ENCODE data around the gene PRDM1.

PRDM1 gene

DNA sequence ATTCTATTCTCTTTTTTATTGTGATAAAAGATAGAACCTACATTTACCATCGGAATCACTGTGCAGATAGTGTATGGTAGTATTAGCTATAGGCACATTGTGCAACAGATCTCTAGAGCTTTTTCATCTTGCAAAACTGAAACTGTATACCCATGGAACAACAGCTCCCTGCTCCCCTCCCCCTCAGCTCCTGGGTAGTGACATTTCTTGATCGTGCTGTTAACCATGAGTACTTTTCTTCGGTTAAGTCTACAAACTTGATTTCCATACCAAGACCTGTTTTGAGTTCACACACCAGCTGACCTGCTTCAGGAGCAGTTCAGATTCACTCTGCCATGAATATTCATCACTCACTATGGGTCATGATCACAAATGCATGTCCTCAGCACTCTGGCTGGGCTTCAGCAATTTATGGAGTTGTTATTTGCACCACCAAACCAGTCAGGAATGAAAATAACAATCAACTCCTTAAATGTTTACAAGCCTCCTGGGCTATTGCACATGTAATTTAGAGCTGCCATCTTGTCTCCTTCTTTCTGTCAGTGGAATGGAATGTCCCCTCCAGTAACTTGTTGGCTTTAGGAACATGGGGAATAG, 32.8 kb downstream of the PRDM1 start:
- DNase-seq, result no peak

- no peak for DNase-seq
Observed at GRCh38 chr6:106119546-106119945, 33.4 kb downstream of the PRDM1 start.

DNA sequence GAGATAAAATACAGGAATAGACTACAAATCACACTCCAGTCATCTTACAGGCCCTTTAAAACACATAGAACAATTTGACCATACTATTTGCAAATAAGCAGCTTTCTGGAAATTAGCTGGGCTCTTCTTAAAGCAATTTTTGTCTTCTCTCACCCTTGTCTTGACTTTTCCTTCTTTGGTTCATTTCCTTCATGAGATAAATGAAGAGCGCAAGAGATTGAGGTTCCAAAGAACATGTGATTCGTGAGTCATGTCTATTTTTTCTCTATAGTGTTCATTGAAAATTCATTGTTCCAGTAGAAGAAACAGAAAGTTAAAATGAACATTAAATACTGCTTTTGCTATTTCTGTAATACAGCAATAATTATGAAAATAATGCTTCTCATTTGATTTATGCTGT, 33.9 kb downstream of the PRDM1 start:
- DNase-seq, result no peak

DNA sequence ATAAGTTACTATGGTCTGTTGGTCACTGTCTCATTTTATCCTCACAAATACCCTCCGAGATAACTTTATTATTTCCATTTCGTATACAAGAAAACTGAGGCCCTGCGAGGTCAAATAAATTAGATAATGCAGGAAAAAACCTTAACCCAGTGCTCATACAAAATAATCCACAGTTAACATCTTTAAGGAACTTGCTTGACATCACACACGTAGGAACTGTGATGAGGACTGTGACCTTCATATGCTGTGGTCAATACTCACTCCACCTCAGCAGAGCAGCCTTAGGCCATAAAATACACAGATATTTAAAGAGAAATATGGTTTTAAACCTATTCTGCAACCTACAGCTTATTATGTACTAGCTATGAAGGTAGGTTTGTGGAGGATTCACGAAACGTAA, 34.3 kb downstream of the PRDM1 start:
- DNase-seq, result no peak

DNA sequence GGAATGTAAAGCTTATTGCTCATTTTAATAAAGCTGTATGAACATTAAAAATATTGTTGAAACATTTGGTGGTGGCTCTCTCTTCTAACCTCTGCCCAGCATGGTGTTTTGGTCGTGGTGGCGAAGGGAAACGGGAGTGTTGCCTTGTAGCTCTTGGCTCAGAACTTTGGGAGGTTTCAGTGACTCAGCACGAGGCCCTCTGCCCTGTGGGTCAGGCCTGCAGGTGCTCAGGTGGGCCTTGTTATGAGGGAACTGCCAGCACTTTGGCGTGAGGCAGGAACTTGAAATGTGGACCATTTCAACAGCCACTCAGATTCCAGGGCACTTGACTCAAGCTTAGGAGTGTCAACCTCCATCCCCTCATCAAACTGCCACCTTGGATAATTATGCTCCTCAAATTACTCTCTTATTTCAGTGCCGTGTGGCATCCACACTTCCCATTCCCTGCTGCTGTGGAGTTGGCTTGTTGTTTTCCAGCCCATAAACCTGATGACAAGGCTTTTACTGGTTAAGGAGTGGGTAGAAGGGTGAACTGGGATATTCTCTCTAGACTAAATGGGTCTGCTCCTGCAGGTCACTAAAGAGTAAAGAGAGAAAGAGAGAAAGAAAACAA, 36.3 kb downstream of the PRDM1 start:
- DNase-seq, result no peak

DNA sequence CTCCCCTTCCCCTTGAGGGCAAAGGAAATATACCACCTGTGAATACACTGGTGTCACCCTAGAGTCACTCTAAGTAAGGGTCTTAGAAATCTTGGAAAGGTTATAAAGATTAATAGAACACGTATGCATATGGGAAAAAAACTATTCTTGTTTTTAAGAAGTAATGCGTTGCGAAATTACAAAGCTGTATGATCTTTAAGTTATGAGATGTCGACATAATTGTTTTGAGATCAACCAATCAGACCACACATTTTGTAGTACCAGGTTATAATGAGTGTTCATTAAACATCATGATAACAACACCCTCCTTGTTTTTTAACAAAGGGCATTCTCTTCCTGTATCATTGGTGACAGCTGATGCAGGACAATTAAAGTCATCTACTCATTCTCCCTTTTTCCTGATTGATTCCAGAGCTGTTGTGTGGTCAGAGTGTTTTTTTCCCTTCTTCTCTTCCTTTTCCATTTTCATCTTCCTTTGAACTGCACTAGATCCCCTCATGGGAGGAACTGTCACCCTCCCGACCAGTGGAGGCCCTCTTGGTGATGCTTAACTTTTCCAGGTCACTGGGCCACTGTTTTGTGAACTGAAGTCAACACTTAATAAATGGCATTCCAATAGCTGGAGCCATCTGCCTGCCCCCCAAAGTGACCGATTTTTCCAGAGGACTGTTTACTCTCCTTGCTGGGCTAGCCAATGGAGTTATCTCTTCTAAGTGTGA, 37.0 kb downstream of the PRDM1 start:
- no peak for DNase-seq

GRCh38 chr6:106124015-106124414, 37.9 kb downstream of the PRDM1 start:
- no peak for DNase-seq

DNA sequence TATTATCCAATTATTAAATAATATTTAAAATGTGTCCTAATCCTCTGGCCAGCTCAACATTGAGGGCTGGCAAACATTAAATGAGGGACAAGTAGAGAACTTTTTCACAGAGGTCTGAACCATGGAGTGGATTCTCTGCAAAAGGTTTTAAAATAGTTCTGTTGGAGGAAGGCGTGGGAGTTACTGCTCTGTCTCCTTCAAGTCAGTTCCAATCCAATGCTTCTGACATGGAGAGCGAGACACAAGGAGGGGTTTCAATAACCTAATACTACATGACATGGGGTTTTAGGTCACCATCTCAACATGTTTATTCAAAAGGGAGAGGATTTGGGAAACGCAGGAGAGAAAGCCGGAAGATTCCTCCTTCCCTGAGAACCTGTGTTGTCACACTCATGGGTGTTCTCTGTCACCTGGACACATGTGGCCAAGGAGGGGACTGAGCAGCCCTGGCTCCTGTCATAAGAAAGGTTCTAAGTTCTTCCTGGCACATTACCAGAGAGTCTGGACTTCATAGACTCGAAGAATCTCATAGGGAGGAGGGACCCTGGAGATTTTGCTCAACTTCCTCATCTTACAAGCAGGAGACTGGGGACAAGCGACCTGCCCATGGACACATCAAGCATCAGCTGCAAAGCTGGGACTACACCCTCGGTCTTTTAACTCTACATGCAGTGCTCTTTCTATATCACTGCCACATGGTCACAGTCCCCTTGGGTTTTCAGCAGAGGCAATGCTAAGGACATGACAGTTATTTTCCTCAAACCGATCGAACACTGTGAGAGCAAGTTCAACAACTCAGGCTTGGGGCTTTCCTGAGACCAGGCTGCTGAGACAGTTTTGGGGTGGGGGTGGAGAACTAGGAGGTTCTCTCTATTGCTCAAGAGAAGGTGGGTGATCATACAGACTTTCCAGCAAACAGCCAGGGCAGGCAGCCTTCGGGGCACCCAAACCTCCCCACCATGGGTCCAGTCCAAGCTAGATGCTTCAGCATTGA, 38.6 kb downstream of the PRDM1 start:
- no peak for DNase-seq

- peak; percentile 83 for DNase-seq
Observed at GRCh38 chr6:106125925-106126435, 39.8 kb downstream of the PRDM1 start.

- DNase-seq, result no peak
Observed at GRCh38 chr6:106126482-106126881, 40.3 kb downstream of the PRDM1 start.

GRCh38 chr6:106128981-106129781, 43.0 kb downstream of the PRDM1 start:
- DNase-seq, result no peak

DNA sequence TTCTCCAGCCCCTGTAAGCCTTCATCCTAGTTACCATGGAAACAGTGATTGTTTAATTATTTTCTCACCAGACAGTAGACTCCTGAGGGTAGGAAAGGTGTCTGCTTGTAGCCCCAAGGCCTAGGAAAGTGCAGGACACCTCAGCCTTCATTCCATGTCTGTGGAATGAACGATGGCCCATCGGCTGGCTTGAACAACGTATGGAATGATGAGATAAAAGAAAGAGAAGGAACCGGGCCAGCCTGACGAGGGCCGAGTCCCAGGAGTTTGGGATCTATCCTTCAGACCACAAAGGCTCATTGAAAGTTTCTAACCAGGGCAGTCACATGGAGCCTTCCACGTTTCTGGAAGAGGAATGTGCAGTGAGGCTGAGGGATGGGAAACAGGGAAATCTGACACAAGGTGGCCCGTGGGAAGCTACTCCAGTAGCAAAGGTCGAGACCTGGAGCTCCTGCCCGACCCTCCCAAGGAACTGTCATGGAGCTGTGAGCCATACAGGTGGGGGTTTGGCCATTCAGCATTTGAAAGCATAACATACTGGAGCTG, 46.1 kb downstream of the PRDM1 start:
- no peak for DNase-seq

DNA sequence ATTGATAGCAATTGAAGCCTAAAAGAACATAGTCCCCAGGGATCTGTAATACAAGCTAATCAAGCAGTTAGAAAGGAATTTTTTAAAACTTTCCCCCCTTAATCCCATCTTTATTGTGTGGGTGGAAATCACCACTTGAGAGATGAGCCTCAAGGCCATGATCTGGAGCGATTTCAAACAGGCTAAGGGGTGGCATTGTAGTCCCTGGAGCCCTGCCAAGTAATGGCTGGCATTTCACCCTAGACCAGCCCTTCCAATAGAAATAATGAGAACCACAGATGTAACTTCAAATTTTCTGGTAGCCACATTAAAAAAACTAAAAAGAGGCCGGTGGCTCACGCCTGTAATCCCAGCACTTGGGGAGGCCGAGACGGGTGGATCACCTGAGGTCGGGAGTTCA, 46.9 kb downstream of the PRDM1 start:
- DNase-seq, result no peak

- no peak for DNase-seq
Observed at GRCh38 chr6:106134087-106134770, 48.1 kb downstream of the PRDM1 start.

DNA sequence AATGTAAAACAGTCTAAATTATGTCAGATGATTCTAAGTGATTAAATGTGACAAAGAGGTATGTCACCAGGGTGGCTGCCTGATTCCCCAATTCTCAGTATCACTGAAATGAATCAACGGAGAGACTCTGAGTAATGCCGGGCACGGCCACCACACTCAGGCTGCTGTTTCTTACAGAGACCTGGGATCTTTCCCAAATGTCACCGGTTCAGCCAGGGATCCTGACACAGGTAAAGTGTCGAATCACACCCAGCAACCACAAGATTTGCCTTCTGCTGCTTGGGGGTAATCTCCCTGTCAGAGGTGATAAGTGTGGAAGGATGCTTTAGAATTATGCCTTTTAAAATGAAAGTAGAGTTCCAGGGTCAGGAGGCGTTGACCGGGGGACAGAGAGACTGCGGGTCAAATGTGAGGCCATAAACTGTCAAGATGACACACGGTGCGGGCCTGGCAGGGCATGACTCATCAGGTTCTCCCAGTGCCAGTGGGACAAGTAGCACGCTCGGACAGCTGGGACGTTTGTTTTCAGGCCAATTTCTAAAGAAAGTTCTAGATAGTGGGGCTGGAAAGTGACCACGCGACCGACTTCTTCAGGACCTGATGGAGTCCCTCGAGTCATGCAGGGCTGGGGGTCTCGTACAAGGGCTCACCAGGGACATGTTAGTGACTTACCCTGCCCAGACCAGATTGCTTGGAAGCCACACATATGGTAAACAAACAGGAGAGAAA, 48.9 kb downstream of the PRDM1 start:
- DNase-seq, result no peak

GRCh38 chr6:106135911-106136571, 49.9 kb downstream of the PRDM1 start:
- no peak for DNase-seq

DNA sequence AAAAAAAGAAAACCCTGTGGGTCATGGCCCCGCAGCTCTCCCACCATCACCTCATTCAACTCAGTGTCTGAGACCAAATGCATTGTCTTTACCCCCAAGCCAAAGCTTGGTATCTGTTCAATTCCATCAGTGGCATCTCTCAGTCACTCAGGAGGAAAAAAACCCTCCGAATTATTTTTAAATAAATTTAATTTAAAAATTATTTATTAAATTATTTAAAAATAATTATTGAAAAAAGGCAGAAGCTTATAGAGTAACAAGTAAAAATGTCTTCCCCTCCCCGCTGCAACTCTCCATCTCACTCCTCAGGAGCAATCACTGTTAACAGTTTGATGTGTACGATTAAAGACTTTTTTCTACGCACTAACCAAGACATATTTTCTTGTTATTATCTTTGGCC, 50.7 kb downstream of the PRDM1 start:
- no peak for DNase-seq

DNA sequence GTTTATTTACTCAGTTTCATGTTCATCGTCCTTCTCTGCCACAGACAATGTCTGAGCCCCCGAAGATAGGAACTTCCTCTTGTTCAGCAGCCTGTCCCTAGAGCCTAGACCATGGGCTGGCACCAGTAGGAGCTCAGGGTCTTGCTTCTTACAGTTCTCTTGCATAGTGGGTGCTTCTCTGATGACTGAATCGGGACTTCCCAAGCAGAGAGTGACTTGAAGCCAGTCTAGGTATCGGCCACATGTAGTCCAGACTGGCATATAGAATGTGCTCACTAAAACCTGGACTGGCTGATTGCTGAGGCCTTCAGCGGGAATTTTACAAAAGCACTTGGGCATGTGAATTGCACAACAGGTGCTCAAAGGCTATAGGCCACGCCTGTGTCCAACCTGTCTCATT, 52.0 kb downstream of the PRDM1 start:
- DNase-seq, result no peak

DNA sequence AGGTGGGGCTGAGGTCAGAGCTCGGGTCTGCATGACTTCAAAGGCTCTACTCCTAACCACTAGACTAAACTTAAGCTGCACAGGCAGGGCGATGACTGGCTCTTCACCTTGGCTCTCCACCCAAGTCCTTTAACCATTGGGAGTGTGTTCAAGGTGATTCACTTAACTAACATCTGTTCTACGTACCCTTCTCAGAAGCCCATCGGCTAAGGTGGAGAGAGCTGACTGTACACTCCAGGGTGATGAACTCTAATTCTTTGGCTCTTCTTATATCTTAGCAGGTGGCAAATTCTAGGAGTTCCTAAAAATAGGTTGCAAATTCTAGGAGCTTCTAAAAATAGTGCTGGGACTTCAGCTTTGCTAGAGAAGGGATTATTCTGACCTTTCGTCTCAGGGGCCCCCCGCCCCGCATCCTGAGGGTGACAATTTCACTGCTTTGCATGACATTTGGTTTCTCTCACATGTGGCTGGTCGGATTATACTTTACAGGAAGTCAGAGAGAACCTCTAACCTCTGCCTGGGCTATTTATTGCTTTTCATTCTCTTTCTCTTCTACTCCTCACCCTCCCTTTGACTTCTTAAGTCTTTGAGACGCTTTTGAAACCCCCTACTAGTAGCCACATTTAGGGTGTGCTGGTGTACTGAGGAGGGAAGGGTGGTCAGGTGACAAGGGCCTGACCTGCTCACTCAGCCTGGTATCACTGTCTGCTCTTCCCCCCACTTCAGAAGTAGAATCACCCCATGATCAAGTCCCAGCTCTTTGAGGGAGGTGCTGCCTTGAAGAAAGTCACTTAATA, 55.5 kb downstream of the PRDM1 start:
- peak; percentile 80 for DNase-seq

Data from activated effector memory CD4-positive, alpha-beta T cell treated with anti-CD3 and anti-CD28 coated beads, Interleukin-2, amount 50 U/mL, for 16 hours (primary cell).